ENCODE results near the gene RNASET2.
"Not testable (repeated sequence)": the region's sequence is repeated elsewhere in the genome, so short reads cannot be mapped to it uniquely, and the experiment has no call there.

Gene RNASET2

DNA sequence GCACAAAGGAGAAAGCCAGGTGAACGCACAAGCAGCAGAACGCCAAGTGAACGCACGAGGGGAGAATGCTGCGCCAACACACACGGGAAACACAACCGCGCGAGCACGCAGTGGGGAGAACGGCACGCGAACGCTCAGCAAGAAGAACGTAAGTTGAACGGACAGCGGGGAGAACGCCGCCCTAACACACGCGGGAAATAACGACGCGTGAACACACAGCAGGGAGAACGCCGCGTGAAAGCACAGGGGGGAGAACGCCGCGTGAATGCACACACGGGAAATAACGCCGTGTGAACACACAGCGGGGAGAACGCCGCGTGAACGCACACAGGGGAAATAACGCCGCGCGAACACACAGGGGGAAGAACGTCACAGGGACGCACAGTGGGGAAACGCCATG lies 54.7 kb downstream of the RNASET2 start:
- Histone ChIP-seq H3K4me1 (ENCODE audit: insufficient read depth, poor library complexity, severe bottlenecking) (no peaks in the 10 kb centered on the region), H3K9me3 (ENCODE audit: severe bottlenecking) (no peaks in the 10 kb centered on the region), H3K36me3 (ENCODE audit: low read depth) (no peaks in the 10 kb centered on the region), H3K27me3 (ENCODE audit: insufficient read depth, poor library complexity, severe bottlenecking) (no peaks in the 10 kb centered on the region), H3K4me3 (ENCODE audit: severe bottlenecking) (no peak overlapping the region), H3K27ac (ENCODE audit: poor library complexity, severe bottlenecking) (no peak overlapping the region)
- TF ChIP-seq CTCF (IDR thresholded peaks at IDR 0.05; ENCODE audit: poor library complexity, severe bottlenecking), result no peak
- no peak for DNase-seq (ENCODE audit: low spot score)
- no peak for ATAC-seq (ENCODE audit: low read depth)

- Histone ChIP-seq H3K4me1 (ENCODE audit: insufficient read depth, poor library complexity, severe bottlenecking) (no peaks in the 10 kb centered on the region), H3K27ac (ENCODE audit: poor library complexity, severe bottlenecking) (no peak overlapping the region), H3K27me3 (ENCODE audit: insufficient read depth, poor library complexity, severe bottlenecking) (no peaks in the 10 kb centered on the region), H3K4me3 (ENCODE audit: severe bottlenecking) (no peak overlapping the region), H3K36me3 (ENCODE audit: low read depth) (no peaks in the 10 kb centered on the region), H3K9me3 (ENCODE audit: severe bottlenecking) (no peaks in the 10 kb centered on the region)
- TF ChIP-seq CTCF (IDR thresholded peaks at IDR 0.05; ENCODE audit: poor library complexity, severe bottlenecking), result no peak
- no peak for DNase-seq (ENCODE audit: low spot score)
- no peak for ATAC-seq (ENCODE audit: low read depth)
Observed at GRCh38 chr6:166900956-166901607, 55.3 kb downstream of the RNASET2 start.

DNA sequence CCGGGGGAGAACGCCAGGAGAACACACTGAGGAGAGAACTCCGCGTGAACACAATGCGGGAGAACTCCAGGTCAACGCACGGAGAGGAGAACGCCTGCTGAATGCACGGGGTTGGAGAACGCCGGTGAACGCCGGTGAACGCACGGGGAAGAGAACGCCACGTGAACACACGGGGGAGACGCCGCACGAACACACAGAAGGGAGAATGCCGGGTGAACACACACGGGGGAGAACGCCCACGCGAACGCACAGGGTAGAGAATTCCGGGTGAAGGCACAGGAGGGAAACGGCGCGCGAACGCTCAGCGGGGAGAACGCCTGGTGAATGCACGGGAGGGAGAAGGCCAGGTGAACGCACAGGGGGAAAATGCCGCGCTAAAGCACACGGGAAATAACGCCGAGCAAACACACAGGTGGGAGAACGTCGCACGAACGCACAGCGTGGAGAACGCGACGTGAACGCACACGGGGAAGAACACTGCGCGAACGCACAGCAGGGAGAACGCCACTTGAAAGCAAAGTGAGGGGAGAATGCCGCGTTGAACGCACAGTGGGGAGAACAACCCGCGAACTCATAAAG lies 56.1 kb downstream of the RNASET2 start:
- TF ChIP-seq CTCF (IDR thresholded peaks at IDR 0.05; ENCODE audit: poor library complexity, severe bottlenecking), result no peak
- H3K4me1 ChIP-seq (ENCODE audit: insufficient read depth, poor library complexity, severe bottlenecking), result no peaks in the 10 kb centered on the region
- H3K4me3 ChIP-seq (ENCODE audit: severe bottlenecking), result no peak overlapping the region
- no peak for DNase-seq (ENCODE audit: low spot score)
- no peaks in the 10 kb centered on the region for H3K27me3 ChIP-seq (ENCODE audit: insufficient read depth, poor library complexity, severe bottlenecking)
- ATAC-seq (ENCODE audit: low read depth), result no peak
- no peaks in the 10 kb centered on the region for H3K36me3 ChIP-seq (ENCODE audit: low read depth)
- H3K27ac ChIP-seq (ENCODE audit: poor library complexity, severe bottlenecking), result no peak overlapping the region
- H3K9me3 ChIP-seq (ENCODE audit: severe bottlenecking), result no peaks in the 10 kb centered on the region

GRCh38 chr6:166898910-166899309 lies 57.4 kb downstream of the RNASET2 start:
- ATAC-seq (ENCODE audit: low read depth) (no peak), DNase-seq (ENCODE audit: low spot score) (no peak)
- H3K27me3 ChIP-seq (ENCODE audit: insufficient read depth, poor library complexity, severe bottlenecking), result no peaks in the 10 kb centered on the region
- H3K9me3 ChIP-seq (ENCODE audit: severe bottlenecking), result no peaks in the 10 kb centered on the region
- no peak for TF ChIP-seq CTCF (IDR thresholded peaks at IDR 0.05; ENCODE audit: poor library complexity, severe bottlenecking)
- no peak overlapping the region for H3K27ac ChIP-seq (ENCODE audit: poor library complexity, severe bottlenecking)
- no peaks in the 10 kb centered on the region for H3K4me1 ChIP-seq (ENCODE audit: insufficient read depth, poor library complexity, severe bottlenecking)
- H3K36me3 ChIP-seq (ENCODE audit: low read depth), result no peaks in the 10 kb centered on the region
- no peak overlapping the region for H3K4me3 ChIP-seq (ENCODE audit: severe bottlenecking)

- not testable (repeated sequence) for ATAC-seq (ENCODE audit: low read depth); DNase-seq (ENCODE audit: low spot score)
Observed at GRCh38 chr6:166894614-166895013, 61.7 kb downstream of the RNASET2 start.

GRCh38 chr6:166892472-166892871 lies 63.9 kb downstream of the RNASET2 start:
- not testable (repeated sequence) for H3K9me3 ChIP-seq (ENCODE audit: severe bottlenecking); H3K4me1 ChIP-seq (ENCODE audit: insufficient read depth, poor library complexity, severe bottlenecking); H3K4me3 ChIP-seq (ENCODE audit: severe bottlenecking); H3K36me3 ChIP-seq (ENCODE audit: low read depth); ATAC-seq (ENCODE audit: low read depth); H3K27me3 ChIP-seq (ENCODE audit: insufficient read depth, poor library complexity, severe bottlenecking); DNase-seq (ENCODE audit: low spot score); H3K27ac ChIP-seq (ENCODE audit: poor library complexity, severe bottlenecking)

More at GRCh38 chr6:166894614-166895013, 61.7 kb downstream of the RNASET2 start:
- H3K9me3 ChIP-seq (ENCODE audit: severe bottlenecking); H3K4me1 ChIP-seq (ENCODE audit: insufficient read depth, poor library complexity, severe bottlenecking); H3K36me3 ChIP-seq (ENCODE audit: low read depth); H3K4me3 ChIP-seq (ENCODE audit: severe bottlenecking); H3K27me3 ChIP-seq (ENCODE audit: insufficient read depth, poor library complexity, severe bottlenecking); H3K27ac ChIP-seq (ENCODE audit: poor library complexity, severe bottlenecking): not testable (repeated sequence)

DNA sequence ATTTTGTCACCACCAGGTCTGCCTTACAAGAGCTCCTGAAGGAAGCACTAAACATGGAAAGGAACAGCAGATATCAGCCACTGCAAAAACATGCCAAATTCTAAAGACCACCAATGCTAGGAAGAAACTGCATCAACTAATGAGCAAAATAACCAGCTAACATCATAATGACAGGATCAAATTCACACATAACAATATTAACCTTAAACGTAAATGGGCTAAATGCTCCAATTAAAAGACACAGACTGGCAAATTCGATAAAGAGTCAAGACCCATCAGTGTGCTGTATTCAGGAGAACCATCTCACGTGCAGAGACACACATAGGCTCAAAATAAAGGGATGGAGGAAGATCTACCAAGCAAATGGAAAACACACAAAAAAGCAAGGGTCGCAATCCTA lies 69.6 kb downstream of the RNASET2 start:
- H3K9me3 ChIP-seq (ENCODE audit: severe bottlenecking); DNase-seq (ENCODE audit: low spot score); H3K4me3 ChIP-seq (ENCODE audit: severe bottlenecking); ATAC-seq (ENCODE audit: low read depth); H3K36me3 ChIP-seq (ENCODE audit: low read depth); H3K27me3 ChIP-seq (ENCODE audit: insufficient read depth, poor library complexity, severe bottlenecking); H3K27ac ChIP-seq (ENCODE audit: poor library complexity, severe bottlenecking); H3K4me1 ChIP-seq (ENCODE audit: insufficient read depth, poor library complexity, severe bottlenecking): not testable (repeated sequence)

DNA sequence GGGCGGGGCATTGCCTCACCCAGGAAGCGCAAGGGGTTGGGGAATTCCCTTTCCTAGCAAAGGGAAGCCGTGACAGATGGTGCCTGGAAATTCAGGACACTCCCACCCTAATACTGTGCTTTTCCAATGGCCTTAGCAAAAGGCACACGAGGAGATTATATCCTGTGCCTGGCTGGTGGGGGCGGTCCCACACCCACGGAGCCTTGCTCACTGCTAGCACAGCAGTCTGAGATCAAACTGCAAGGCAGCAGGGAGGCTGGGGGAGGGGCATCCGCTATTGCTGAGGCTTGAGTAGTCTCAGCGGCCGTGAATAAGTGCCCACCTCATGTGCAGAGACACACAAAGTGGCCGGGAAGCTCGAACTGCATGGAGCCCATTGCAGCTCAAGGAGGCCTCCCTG lies 71.4 kb downstream of the RNASET2 start:
- not testable (repeated sequence) for ATAC-seq (ENCODE audit: low read depth); H3K4me3 ChIP-seq (ENCODE audit: severe bottlenecking); H3K9me3 ChIP-seq (ENCODE audit: severe bottlenecking); DNase-seq (ENCODE audit: low spot score); H3K4me1 ChIP-seq (ENCODE audit: insufficient read depth, poor library complexity, severe bottlenecking); H3K36me3 ChIP-seq (ENCODE audit: low read depth); H3K27ac ChIP-seq (ENCODE audit: poor library complexity, severe bottlenecking); H3K27me3 ChIP-seq (ENCODE audit: insufficient read depth, poor library complexity, severe bottlenecking)

Data from RWPE2 (cell line).